Epithelial cell of esophagus (primary cell): ENCODE results near the gene AKAP13.

Source experiments
- DNase-seq: peaks from one replicate; pipeline ENCODE4 v3.0.0; 2010; ENCODE audit warnings: low read depth
- H3K4me3 ChIP-seq: 2 replicates; pipeline ENCODE4 v1.5.1; 2011; ENCODE audit warnings: mild to moderate bottlenecking, low read length, control low read depth
- TF ChIP-seq, protein P1 (sequence below): IDR thresholded peaks from 2 replicates; pipeline ENCODE4 v1.5.1; 2011; ENCODE audit warnings: low read depth, mild to moderate bottlenecking, low read length, control low read depth, inconsistent platforms; ENCODE audit not compliant: insufficient read depth; ENCODE audit errors: missing control alignments

Gene AKAP13

DNA sequence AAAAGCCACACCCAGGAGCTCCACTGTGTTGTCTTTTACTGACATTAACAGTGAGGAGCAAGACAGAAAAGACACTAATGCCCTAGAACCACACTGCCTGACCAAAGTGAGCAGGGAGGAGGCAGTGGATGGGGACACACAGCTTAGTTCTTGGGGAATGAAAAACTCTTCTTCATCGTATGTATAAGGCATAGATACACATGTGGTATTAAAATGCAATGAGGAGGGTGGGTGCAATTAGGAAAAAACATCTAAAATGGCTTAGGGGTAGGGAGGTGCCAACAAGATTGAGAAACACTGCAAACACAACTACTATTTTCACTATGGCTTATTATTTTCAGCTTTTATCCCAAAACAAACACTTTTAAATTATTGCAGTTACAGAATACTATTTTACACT, 398.8 kb downstream of the AKAP13 start:
- TF ChIP-seq, protein P1, sequence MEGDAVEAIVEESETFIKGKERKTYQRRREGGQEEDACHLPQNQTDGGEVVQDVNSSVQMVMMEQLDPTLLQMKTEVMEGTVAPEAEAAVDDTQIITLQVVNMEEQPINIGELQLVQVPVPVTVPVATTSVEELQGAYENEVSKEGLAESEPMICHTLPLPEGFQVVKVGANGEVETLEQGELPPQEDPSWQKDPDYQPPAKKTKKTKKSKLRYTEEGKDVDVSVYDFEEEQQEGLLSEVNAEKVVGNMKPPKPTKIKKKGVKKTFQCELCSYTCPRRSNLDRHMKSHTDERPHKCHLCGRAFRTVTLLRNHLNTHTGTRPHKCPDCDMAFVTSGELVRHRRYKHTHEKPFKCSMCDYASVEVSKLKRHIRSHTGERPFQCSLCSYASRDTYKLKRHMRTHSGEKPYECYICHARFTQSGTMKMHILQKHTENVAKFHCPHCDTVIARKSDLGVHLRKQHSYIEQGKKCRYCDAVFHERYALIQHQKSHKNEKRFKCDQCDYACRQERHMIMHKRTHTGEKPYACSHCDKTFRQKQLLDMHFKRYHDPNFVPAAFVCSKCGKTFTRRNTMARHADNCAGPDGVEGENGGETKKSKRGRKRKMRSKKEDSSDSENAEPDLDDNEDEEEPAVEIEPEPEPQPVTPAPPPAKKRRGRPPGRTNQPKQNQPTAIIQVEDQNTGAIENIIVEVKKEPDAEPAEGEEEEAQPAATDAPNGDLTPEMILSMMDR, result no peak
- no peak overlapping the region for H3K4me3 ChIP-seq
- no peak for DNase-seq

DNA sequence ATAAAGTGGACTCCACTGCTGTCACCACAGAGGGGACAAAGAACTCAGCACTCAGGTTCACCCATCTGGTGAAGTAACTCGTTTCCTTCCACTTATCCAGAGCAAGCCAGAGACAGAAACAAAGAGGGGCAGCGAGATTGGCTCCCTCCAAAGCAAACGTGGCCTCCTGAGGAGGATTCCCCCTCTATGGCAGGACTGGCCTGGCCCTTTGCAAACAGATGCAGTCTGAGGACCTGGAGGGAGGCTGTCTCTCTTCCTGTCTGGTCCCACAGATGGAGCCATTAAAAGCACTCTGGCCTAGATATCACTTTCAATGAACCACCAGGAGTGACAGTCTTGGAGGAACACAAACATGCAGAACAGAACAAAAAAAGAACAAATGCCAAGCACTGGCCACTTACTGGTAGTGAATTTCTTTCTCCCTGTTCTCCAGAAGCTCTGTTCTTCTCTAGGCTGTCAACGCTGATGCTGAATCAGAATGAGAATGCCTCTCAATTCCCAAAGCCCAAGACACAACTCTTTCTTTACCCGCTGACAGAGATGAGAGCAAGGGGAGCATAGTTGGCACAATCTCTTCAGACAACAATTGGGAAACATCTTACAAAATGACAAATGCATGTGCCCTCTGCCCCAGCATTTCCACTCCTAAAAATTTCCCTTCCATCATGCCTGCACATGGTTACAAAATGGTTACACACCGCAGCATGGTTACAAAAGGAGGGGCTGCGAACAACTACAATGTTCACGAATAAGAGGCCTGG, 400.0 kb downstream of the AKAP13 start:
- TF ChIP-seq, protein P1, result no peak
- H3K4me3 ChIP-seq, result no peak overlapping the region
- no peak for DNase-seq

DNA sequence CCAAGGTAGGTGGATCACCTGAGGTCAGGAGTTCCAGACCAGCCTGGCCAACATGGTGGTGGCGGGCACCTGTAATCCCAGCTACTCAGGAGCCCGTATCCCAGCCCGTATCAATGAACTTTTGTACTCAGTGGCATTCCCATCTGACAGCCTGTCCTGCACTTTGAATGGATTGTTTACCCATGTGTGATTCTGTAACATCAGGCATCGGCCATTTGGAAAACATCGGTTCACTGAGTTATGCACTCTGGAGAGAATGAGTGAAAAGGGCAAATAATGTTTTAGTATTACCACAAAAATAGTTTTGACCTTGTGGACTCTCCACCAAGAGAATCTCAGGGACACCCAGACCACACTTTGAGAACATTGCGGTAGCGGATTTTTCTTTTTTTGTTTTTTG, 400.7 kb downstream of the AKAP13 start:
- H3K4me3 ChIP-seq, result no peak overlapping the region
- no peak for DNase-seq
- TF ChIP-seq, protein P1, result no peak

DNA sequence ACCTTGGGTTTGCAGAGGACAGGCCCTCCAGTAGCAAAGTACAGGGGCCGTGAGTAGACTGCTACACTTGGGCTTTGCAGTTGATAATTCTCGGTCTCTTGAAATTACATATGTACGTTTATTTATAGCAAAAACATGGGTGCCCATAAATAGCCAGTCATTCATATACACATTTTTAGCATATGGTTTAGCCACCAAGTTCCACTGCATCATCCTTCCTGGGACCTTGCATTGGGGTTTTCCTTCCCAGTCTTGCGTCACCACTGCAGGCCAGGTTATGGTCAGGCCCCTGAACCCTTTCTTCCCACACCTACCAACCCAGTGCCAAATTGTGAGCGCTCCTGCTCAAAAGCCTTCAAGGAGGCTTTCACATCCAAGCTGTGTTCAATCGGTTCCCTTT, 401.7 kb downstream of the AKAP13 start:
- TF ChIP-seq, protein P1, result no peak
- no peak for DNase-seq
- H3K4me3 ChIP-seq, result no peak overlapping the region

DNA sequence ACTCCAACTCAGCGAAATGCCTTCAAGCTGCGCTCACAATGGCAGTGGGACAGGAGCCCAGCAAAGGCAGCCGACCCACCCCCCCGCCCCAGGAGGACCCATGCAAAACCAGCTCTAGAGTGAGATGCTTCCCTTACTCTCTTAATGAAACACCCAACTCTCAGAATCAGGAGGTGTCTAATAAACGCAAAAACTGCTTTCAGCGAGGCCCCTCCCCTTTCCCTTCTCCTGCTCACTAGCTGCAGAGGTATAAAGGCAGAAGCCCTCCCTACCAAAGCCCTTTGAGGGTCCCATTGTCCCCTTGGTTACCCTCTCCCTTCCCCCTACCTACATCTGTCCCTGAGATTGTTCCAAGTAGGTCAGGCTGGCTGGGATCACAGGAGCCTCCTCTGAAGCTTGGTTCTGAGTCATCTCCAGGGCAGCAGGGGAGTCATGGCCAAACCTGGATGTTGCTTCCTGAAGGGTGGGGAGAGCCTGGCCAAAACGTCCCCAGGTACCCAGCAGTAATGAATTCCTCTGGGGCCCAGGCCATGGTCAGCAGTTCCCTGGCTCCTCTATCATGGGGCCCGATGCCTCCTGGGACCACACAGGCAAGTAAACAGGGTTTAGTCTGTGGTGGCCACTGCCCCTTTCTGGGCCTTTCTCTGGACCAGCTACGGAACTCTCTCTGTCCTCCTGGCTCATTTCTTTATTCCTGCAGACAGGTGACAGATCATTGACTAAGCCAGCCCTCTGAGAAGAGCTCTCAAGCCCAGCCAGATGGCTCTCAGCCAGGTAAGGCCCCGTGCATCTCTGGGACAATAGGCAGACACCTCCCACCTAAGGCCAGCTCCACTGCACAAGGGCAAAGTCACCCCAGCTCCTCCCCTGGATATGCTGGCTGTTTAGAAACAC, 405.7 kb downstream of the AKAP13 start:
- H3K4me3 ChIP-seq, result no peak overlapping the region
- DNase-seq, result peak; percentile 77
- TF ChIP-seq, protein P1, result no peak

DNA sequence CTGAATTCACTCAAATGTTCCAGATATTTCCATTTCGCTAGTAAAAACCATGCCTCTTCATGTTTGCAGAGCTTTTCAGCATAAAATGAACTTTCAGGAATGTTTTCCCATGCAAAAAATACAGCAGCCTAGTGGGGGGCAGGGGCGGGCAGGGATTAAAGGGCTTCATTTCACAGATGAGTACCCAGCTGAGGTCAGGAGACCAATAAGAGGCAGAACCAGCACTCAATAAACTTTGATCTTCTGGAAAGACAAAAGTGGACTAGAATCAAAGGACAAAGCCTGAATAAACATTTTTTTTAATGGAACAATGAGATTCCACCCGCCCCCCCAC, 406.3 kb downstream of the AKAP13 start:
- TF ChIP-seq, protein P1, result no peak
- DNase-seq, result no peak
- H3K4me3 ChIP-seq, result no peak overlapping the region
